Astrocyte (in vitro differentiated cells and primary cell): ENCODE data around the gene SNPH.

ENCODE experiments used
- CTCF ChIP-seq: IDR thresholded peaks from 2 replicates; pipeline ENCODE4 v1.5.1; 2011; ENCODE audit warnings: low read depth, mild to moderate bottlenecking, inconsistent platforms, low read length, moderate library complexity; ENCODE audit not compliant: insufficient read depth
- EZH2 ChIP-seq: IDR thresholded peaks from 2 replicates; pipeline ENCODE4 v1.6.1; 2012; ENCODE audit warnings: mild to moderate bottlenecking, low read length, inconsistent platforms; ENCODE audit not compliant: insufficient read depth

GRCh38 chr20:1269235-1269634 lies 3.1 kb downstream of the SNPH start:
- TF ChIP-seq CTCF = no peak
- TF ChIP-seq EZH2 = no peak
